GM12874 (cell line): Measurements from ENCODE around the gene ZNF831.

Experiments used
- TF ChIP-seq, protein P1 (sequence below): IDR thresholded peaks from 2 replicates; pipeline ENCODE4 v1.5.1; 2011; ENCODE audit warnings: low read depth, mild to moderate bottlenecking, control low read depth, low read length, moderate library complexity; ENCODE audit not compliant: insufficient read depth

ZNF831 gene

DNA sequence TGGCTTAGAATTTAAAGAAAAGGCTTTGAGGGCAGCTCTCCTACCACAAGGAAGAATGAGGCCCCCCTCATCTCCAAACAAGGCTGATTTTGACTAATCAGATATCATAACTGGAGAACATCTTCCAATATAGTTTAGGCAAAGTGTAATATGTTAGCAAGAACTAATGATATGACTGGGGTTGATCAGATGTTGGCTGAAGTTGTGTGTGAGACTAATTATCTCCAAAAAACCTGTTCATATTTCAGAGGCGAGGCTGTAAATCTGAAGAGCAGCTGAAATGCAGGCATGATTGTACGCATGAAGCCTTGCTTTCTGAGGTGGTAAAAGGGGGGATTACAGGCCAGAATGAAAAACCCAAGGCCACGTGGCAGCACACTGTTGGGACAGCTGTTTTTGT, 16.0 kb upstream of the ZNF831 start:
- TF ChIP-seq, protein P1, sequence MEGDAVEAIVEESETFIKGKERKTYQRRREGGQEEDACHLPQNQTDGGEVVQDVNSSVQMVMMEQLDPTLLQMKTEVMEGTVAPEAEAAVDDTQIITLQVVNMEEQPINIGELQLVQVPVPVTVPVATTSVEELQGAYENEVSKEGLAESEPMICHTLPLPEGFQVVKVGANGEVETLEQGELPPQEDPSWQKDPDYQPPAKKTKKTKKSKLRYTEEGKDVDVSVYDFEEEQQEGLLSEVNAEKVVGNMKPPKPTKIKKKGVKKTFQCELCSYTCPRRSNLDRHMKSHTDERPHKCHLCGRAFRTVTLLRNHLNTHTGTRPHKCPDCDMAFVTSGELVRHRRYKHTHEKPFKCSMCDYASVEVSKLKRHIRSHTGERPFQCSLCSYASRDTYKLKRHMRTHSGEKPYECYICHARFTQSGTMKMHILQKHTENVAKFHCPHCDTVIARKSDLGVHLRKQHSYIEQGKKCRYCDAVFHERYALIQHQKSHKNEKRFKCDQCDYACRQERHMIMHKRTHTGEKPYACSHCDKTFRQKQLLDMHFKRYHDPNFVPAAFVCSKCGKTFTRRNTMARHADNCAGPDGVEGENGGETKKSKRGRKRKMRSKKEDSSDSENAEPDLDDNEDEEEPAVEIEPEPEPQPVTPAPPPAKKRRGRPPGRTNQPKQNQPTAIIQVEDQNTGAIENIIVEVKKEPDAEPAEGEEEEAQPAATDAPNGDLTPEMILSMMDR = no peak

- TF ChIP-seq, protein P1 = no peak
Observed at GRCh38 chr20:59148701-59149493, 14.7 kb upstream of the ZNF831 start.

GRCh38 chr20:59149678-59150504, 13.7 kb upstream of the ZNF831 start:
- TF ChIP-seq, protein P1 = no peak

DNA sequence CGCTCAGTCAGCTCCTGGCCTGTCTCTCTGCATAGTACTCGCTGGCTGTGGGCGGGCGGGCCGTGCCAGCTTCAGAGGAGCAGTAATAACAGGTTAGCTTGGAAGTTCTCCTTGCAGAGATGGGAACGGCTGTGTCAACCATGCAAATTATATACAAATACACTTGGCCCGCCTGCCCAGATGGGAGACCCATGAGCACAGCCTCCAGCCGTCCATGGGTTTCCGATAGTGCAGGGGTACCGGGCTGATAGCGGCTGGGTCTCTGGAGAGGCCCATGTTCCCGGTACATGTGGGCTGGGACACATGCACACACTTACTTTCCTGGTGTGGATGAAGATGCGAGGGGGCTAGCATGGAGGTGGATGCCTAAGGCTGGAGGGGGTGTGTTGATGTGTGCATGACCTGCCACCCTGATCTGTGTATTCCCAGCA, 12.8 kb upstream of the ZNF831 start:
- TF ChIP-seq, protein P1 = no peak

- TF ChIP-seq, protein P1 = no peak
Observed at GRCh38 chr20:59151391-59151790, 12.2 kb upstream of the ZNF831 start.

DNA sequence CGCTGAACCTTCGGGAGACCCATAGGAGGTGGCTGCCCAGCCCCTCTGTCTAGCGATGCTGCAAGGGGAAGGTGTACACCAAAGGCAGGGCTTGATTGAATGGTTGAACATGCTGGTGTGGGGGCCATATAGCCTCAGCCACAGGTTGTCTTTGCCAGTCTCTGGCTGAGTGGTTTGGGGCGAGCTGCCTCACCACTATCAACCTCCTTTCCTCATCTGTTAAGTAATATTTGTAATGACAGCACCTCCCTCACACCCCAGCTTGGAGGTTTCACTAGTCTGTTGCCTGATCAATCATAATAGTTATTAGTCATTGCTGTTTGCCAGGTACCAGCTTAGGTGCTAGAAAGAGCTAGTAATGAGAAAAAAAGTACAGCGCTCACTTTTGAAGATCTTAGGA, 11.8 kb upstream of the ZNF831 start:
- TF ChIP-seq, protein P1 = no peak

DNA sequence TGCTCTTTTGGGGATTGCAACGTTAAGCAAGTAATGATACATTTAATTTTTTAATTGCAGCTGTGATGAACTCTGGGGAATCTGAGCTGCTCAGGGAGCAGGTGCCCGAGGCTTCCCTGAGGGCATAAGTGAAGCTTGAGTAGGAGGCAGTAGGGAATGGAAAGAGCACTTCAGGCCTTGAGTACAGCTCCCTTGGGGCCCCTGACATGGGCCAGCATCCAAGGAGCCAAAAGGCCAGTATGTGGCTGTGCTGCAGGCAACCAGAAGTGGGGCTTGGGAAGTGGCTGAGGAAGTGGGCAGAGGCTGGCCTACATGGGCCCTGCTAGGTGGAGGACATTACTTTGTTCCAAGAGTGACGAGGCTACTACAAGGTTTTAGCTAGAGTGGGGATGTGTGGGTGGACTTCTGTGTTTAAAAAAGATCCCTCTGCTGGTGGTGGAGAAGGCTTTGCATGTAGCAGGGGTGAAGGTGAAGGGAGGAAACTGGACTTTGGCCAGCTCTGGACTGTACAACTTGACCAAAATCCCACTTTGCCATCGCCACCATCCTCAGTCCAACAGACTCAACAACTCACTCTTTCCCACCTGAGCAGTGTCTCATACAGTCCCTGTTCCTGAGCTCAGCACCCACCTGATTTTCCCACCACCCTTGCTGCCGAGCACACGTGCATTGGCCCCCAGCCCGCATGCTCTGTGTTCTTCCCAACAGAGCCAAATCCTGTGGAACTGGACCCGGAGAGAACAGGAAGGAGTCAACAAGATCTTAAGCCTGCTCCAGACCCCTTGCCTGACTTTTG, 10.9 kb upstream of the ZNF831 start:
- TF ChIP-seq, protein P1 = no peak
